Left hindlimb (tissue), 1 donor: ENCODE measurements around the gene BCORL1.

ENCODE experiments used
- DNase-seq: peaks from one replicate; pipeline ENCODE4 v3.0.0-alpha.2; 2018

Gene BCORL1

GRCh38 chrX:130103605-130104004 is 121.2 kb downstream of the BCORL1 start:
- no peak for DNase-seq

DNA sequence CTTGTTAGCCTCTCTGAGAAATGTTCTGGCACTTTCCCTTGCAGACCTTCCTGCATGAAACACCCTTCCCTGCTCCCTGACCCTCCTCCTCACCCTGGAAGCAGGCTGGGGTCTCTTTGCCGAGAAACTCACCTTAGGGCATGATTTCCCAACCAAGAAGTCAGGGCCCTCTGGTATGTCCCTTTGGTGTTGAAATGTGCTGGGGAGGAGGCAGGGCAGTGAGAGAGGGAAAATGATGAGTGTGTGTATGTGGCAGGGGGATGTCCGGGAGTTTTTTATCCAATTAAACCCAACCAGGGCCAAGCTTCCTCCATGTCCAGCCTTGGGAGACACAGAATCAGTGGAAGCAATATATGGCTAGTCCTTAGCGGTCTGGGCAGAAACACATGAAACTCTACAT is 122.8 kb downstream of the BCORL1 start:
- DNase-seq: no peak

DNA sequence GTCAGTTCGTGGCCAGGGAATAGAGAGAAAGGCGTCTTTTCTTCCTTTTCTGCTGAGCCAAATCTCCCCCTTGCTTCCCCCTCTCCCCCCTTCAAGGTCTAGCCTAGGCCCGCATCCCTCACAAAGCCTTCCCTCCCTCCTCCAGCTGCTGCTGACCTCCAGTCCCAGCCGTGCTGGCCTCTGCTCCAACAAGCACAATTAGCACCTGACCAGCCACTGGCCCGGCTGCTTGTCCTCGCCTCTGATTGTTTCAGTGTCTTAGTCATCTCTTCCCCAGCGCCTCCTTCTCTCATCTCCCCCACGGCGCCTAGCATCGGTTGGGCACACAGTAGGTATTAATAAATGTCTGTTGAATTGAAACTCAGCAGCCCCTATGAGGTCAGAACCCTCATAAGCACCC is 123.6 kb downstream of the BCORL1 start:
- DNase-seq: no peak
